GM12865 (cell line): ENCODE measurements around the gene DRC3.
"Not testable (repeated sequence)": the region's sequence is repeated elsewhere in the genome, so short reads cannot be mapped to it uniquely, and the experiment has no call there.

Experiments
- DNase-seq: peaks from one replicate; pipeline ENCODE4 v3.0.0; 2010; ENCODE audit warnings: low read depth
- H3K4me3 ChIP-seq: 2 replicates; pipeline ENCODE4 v1.5.1; 2011; ENCODE audit warnings: mild to moderate bottlenecking, low read depth, low read length, control low read depth
- TF ChIP-seq, protein P1 (sequence below): IDR thresholded peaks from 2 replicates; pipeline ENCODE4 v1.5.1; 2011; ENCODE audit warnings: low read length, control low read depth, low read depth, inconsistent platforms; ENCODE audit not compliant: insufficient read depth; ENCODE audit errors: missing control alignments

The DRC3 gene

DNA sequence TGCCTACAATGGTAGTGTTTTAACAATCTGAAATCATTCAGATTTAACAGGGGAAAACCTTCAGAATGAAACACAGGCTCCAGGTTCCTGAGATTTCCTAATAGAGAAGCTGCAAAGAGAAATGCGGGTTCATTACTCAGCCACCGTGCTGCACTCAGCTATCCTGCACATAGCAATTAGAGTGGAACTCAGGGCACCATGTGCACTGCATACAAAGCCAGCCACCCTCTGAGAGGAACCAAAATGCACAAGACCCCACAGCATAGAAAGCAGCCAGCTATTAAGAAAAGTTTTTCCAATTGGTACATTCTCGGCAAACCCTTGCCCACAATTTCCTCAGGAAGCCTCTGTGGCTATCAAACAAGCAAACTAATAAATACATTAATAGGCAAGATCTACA, 37.9 kb upstream of the DRC3 start:
- H3K4me3 ChIP-seq = no peak overlapping the region
- no peak for DNase-seq
- TF ChIP-seq, protein P1, sequence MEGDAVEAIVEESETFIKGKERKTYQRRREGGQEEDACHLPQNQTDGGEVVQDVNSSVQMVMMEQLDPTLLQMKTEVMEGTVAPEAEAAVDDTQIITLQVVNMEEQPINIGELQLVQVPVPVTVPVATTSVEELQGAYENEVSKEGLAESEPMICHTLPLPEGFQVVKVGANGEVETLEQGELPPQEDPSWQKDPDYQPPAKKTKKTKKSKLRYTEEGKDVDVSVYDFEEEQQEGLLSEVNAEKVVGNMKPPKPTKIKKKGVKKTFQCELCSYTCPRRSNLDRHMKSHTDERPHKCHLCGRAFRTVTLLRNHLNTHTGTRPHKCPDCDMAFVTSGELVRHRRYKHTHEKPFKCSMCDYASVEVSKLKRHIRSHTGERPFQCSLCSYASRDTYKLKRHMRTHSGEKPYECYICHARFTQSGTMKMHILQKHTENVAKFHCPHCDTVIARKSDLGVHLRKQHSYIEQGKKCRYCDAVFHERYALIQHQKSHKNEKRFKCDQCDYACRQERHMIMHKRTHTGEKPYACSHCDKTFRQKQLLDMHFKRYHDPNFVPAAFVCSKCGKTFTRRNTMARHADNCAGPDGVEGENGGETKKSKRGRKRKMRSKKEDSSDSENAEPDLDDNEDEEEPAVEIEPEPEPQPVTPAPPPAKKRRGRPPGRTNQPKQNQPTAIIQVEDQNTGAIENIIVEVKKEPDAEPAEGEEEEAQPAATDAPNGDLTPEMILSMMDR = no peak

GRCh38 chr17:17935321-17936271, 37.1 kb upstream of the DRC3 start:
- no peak overlapping the region for H3K4me3 ChIP-seq
- DNase-seq = no peak

GRCh38 chr17:17937201-17937853, 35.3 kb upstream of the DRC3 start:
- TF ChIP-seq, protein P1 = no peak
- no peak for DNase-seq
- no peak overlapping the region for H3K4me3 ChIP-seq

More at GRCh38 chr17:17935321-17936271, 37.1 kb upstream of the DRC3 start:
- TF ChIP-seq, protein P1 = no peak

- H3K4me3 ChIP-seq = no peak overlapping the region
- TF ChIP-seq, protein P1 = no peak
- DNase-seq = no peak
These were observed 34.7 kb upstream of the DRC3 start for GRCh38 chr17:17937958-17938357.

DNA sequence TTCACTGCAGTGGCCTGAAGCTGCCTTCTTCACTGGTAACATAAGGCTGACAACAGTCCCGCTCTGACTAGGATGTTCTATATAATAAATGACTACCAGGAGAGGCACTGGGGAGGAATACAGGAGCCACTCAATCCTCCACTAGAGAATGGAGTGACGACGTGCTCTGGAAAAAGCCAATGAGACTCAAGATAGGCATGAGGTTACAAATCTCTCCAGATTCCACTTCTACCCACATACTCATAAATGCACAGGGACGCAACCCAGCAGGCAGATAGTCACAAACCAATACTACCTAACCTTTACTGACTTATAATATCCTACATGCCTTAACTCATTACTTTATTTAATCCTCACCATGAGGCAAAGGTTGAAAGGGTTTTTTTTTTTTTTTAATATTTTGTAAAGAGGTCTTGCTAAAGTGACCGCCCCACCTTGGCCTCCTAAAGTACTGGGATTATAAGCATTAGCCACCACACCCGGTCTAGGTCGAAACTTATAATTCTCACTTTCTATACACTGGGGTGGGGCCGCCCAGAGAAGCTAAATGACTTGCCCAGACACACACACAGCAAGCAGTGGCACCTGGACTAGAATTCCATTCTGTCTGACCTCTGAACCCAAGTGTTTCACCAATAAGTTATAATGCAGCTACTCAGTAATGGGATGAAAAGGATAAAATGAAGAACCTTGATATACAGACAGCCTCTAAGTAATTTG, 34.1 kb upstream of the DRC3 start:
- DNase-seq = peak; percentile 80
- H3K4me3 ChIP-seq = no peak overlapping the region
- TF ChIP-seq, protein P1 = no peak

- not testable (repeated sequence) for H3K4me3 ChIP-seq, DNase-seq
These were observed 32.7 kb upstream of the DRC3 start for GRCh38 chr17:17939941-17940340.

DNA sequence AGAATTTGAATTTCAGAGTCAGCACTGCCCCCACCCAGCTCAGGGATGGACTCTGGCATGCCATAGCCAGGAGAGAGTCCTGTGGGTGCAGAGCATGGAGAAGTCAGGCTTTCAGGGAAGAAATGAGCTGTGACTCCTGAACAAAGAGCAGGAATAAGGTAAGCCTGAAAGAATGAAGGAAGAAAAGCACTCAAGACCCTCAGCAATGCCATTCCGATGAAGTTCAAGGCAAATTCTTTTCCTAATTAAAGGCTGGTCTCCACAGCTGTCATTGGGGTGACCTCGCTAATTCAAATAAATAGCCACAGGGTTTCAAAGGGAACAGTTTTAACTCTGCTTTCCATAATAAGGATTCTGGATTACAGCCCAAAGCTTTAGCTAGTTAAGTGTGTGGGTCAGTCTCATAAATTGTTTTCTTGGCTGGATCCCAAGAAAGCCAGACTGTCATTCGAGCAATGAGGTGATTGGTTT, 32.2 kb upstream of the DRC3 start:
- TF ChIP-seq, protein P1 = no peak
- no peak for DNase-seq
- no peak overlapping the region for H3K4me3 ChIP-seq
